ENCODE measurements around the gene ZSCAN30.

ZSCAN30 gene

GRCh38 chr18:35277633-35278032 lies 12.4 kb downstream of the ZSCAN30 start:
- FAIRE-seq: no peak
- TF ChIP-seq POLR2AphosphoS5 (IDR thresholded peaks at IDR 0.05; ENCODE audit: low read depth, low read length) (no peak), TAF1 (IDR thresholded peaks at IDR 0.05; ENCODE audit: borderline replicate concordance, low read depth, low read length) (no peak), POLR2A (IDR thresholded peaks at IDR 0.05; ENCODE audit: low read depth, low read length) (no peak)
- DNase-seq (ENCODE audit: insufficient read length): no peak

GRCh38 chr18:35276267-35276666 lies 13.8 kb downstream of the ZSCAN30 start:
- no peak for FAIRE-seq
- TF ChIP-seq TAF1 (IDR thresholded peaks at IDR 0.05; ENCODE audit: borderline replicate concordance, low read depth, low read length): no peak
- TF ChIP-seq POLR2A (IDR thresholded peaks at IDR 0.05; ENCODE audit: low read depth, low read length): no peak
- no peak for TF ChIP-seq POLR2AphosphoS5 (IDR thresholded peaks at IDR 0.05; ENCODE audit: low read depth, low read length)

GRCh38 chr18:35271656-35272055 lies 18.4 kb downstream of the ZSCAN30 start:
- TF ChIP-seq TAF1 (IDR thresholded peaks at IDR 0.05; ENCODE audit: borderline replicate concordance, low read depth, low read length) (no peak), POLR2AphosphoS5 (IDR thresholded peaks at IDR 0.05; ENCODE audit: low read depth, low read length) (no peak), POLR2A (IDR thresholded peaks at IDR 0.05; ENCODE audit: low read depth, low read length) (no peak)
- FAIRE-seq (no peak), DNase-seq (ENCODE audit: insufficient read length) (no peak)

More at GRCh38 chr18:35276267-35276666, 13.8 kb downstream of the ZSCAN30 start:
- no peak for DNase-seq (ENCODE audit: insufficient read length)

GRCh38 chr18:35268821-35269220 lies 21.2 kb downstream of the ZSCAN30 start:
- DNase-seq (ENCODE audit: insufficient read length) (no peak), FAIRE-seq (no peak)
- TF ChIP-seq POLR2AphosphoS5 (IDR thresholded peaks at IDR 0.05; ENCODE audit: low read depth, low read length): no peak
- no peak for TF ChIP-seq POLR2A (IDR thresholded peaks at IDR 0.05; ENCODE audit: low read depth, low read length)
- TF ChIP-seq TAF1 (IDR thresholded peaks at IDR 0.05; ENCODE audit: borderline replicate concordance, low read depth, low read length): no peak

- TF ChIP-seq POLR2A (IDR thresholded peaks at IDR 0.05; ENCODE audit: low read depth, low read length) (no peak), POLR2AphosphoS5 (IDR thresholded peaks at IDR 0.05; ENCODE audit: low read depth, low read length) (no peak), TAF1 (IDR thresholded peaks at IDR 0.05; ENCODE audit: borderline replicate concordance, low read depth, low read length) (no peak)
- DNase-seq (ENCODE audit: insufficient read length) (no peak), FAIRE-seq (no peak)
These were observed 22.2 kb downstream of the ZSCAN30 start for GRCh38 chr18:35267809-35268208.

- no peak for DNase-seq (ENCODE audit: insufficient read length)
- no peak for FAIRE-seq
- TF ChIP-seq POLR2A (IDR thresholded peaks at IDR 0.05; ENCODE audit: low read depth, low read length) (no peak), TAF1 (IDR thresholded peaks at IDR 0.05; ENCODE audit: borderline replicate concordance, low read depth, low read length) (no peak), POLR2AphosphoS5 (IDR thresholded peaks at IDR 0.05; ENCODE audit: low read depth, low read length) (no peak)
These were observed 22.8 kb downstream of the ZSCAN30 start for GRCh38 chr18:35267161-35267651.

GRCh38 chr18:35264409-35264808 lies 25.6 kb downstream of the ZSCAN30 start:
- DNase-seq (ENCODE audit: insufficient read length): no peak
- FAIRE-seq: no peak
- TF ChIP-seq TAF1 (IDR thresholded peaks at IDR 0.05; ENCODE audit: borderline replicate concordance, low read depth, low read length) (no peak), POLR2A (IDR thresholded peaks at IDR 0.05; ENCODE audit: low read depth, low read length) (no peak), POLR2AphosphoS5 (IDR thresholded peaks at IDR 0.05; ENCODE audit: low read depth, low read length) (no peak)

GRCh38 chr18:35256947-35257346 lies 33.1 kb downstream of the ZSCAN30 start:
- DNase-seq (ENCODE audit: insufficient read length) (no peak), FAIRE-seq (no peak)
- no peak for TF ChIP-seq POLR2A (IDR thresholded peaks at IDR 0.05; ENCODE audit: low read depth, low read length)
- no peak for TF ChIP-seq POLR2AphosphoS5 (IDR thresholded peaks at IDR 0.05; ENCODE audit: low read depth, low read length)
- TF ChIP-seq TAF1 (IDR thresholded peaks at IDR 0.05; ENCODE audit: borderline replicate concordance, low read depth, low read length): no peak

- TF ChIP-seq POLR2AphosphoS5 (IDR thresholded peaks at IDR 0.05; ENCODE audit: low read depth, low read length): no peak
- no peak for TF ChIP-seq POLR2A (IDR thresholded peaks at IDR 0.05; ENCODE audit: low read depth, low read length)
- no peak for TF ChIP-seq TAF1 (IDR thresholded peaks at IDR 0.05; ENCODE audit: borderline replicate concordance, low read depth, low read length)
- FAIRE-seq: no peak
- no peak for DNase-seq (ENCODE audit: insufficient read length)
These were observed 36.3 kb downstream of the ZSCAN30 start for GRCh38 chr18:35253655-35254287.

- DNase-seq (ENCODE audit: insufficient read length) (no peak), FAIRE-seq (no peak)
- no peak for TF ChIP-seq POLR2A (IDR thresholded peaks at IDR 0.05; ENCODE audit: low read depth, low read length)
- no peak for TF ChIP-seq POLR2AphosphoS5 (IDR thresholded peaks at IDR 0.05; ENCODE audit: low read depth, low read length)
- TF ChIP-seq TAF1 (IDR thresholded peaks at IDR 0.05; ENCODE audit: borderline replicate concordance, low read depth, low read length): no peak
These were observed 37.6 kb downstream of the ZSCAN30 start for GRCh38 chr18:35252466-35252865.

- DNase-seq (ENCODE audit: insufficient read length) (no peak), FAIRE-seq (no peak)
- no peak for TF ChIP-seq POLR2A (IDR thresholded peaks at IDR 0.05; ENCODE audit: low read depth, low read length)
- no peak for TF ChIP-seq TAF1 (IDR thresholded peaks at IDR 0.05; ENCODE audit: borderline replicate concordance, low read depth, low read length)
- TF ChIP-seq POLR2AphosphoS5 (IDR thresholded peaks at IDR 0.05; ENCODE audit: low read depth, low read length): no peak
These were observed 41.6 kb downstream of the ZSCAN30 start for GRCh38 chr18:35248429-35248828.
